Astrocyte (in vitro differentiated cells and primary cell): ENCODE results near the gene ADCY5.

ENCODE experiments used
- CTCF ChIP-seq: IDR thresholded peaks from 2 replicates; pipeline ENCODE4 v1.5.1; 2011; ENCODE audit warnings: low read depth, mild to moderate bottlenecking, inconsistent platforms, low read length, moderate library complexity; ENCODE audit not compliant: insufficient read depth
- EZH2 ChIP-seq: IDR thresholded peaks from 2 replicates; pipeline ENCODE4 v1.6.1; 2012; ENCODE audit warnings: mild to moderate bottlenecking, low read length, inconsistent platforms; ENCODE audit not compliant: insufficient read depth

- no peak for TF ChIP-seq CTCF
- TF ChIP-seq EZH2 = no peak
Measured at GRCh38 chr3:123298903-123299302, 150.0 kb downstream of the ADCY5 start.
